Trophoblast cell (in vitro differentiated cells and primary cell): ENCODE data around the gene DROSHA.

Source experiments
- DNase-seq, 2 donors: peaks; one replicate each; pipeline ENCODE4 v3.0.0-alpha.2; 2016
- H2AFZ ChIP-seq: 2 replicates; pipeline ENCODE4 v1.6.1; 2013; ENCODE audit warnings: low read length, moderate library complexity, mild to moderate bottlenecking; ENCODE audit not compliant: insufficient read depth, poor library complexity
- H2AK5ac ChIP-seq: 2 replicates; pipeline ENCODE4 v1.6.1; 2013; ENCODE audit warnings: mild to moderate bottlenecking, low read length
- H2BK120ac ChIP-seq: 2 replicates; pipeline ENCODE4 v1.6.1; 2013; ENCODE audit warnings: low read length, mild to moderate bottlenecking, moderate library complexity; ENCODE audit not compliant: insufficient read depth, poor library complexity
- H2BK12ac ChIP-seq: 2 replicates; pipeline ENCODE4 v1.6.1; 2013; ENCODE audit warnings: mild to moderate bottlenecking, low read length, moderate library complexity
- H2BK5ac ChIP-seq: 2 replicates; pipeline ENCODE4 v1.6.1; 2013; ENCODE audit warnings: low read length, low read depth, moderate library complexity, mild to moderate bottlenecking; ENCODE audit not compliant: poor library complexity
- H3K14ac ChIP-seq: 2 replicates; pipeline ENCODE4 v1.6.1; 2013; ENCODE audit warnings: mild to moderate bottlenecking, low read length
- H3K18ac ChIP-seq: 2 replicates; pipeline ENCODE4 v1.6.1; 2013; ENCODE audit warnings: mild to moderate bottlenecking, low read length
- H3K23ac ChIP-seq: 2 replicates; pipeline ENCODE4 v1.6.1; 2013; ENCODE audit warnings: low read length
- H3K27ac ChIP-seq: 2 replicates; pipeline ENCODE4 v1.5.1; 2013; ENCODE audit warnings: low read depth, mild to moderate bottlenecking, inconsistent platforms, low read length, moderate library complexity
- H3K27me3 ChIP-seq: 2 replicates; pipeline ENCODE4 v1.6.1; 2013; ENCODE audit warnings: inconsistent platforms, mild to moderate bottlenecking, low read length, moderate library complexity; ENCODE audit not compliant: insufficient read depth
- H3K36me3 ChIP-seq, 2 experiments: 1 replicate in 1 of 2; 2 replicates in 1 of 2; pipeline ENCODE4 v1.6.1; 2013; ENCODE audit warnings: low read length in 2 of 2, mild to moderate bottlenecking in 2 of 2, moderate library complexity in 1 of 2; ENCODE audit not compliant: insufficient read depth in 2 of 2, control insufficient read depth in 1 of 2
- H3K4ac ChIP-seq: 2 replicates; pipeline ENCODE4 v1.6.1; 2013; ENCODE audit warnings: low read depth, mild to moderate bottlenecking, low read length, moderate library complexity
- H3K4me1 ChIP-seq, 2 experiments: 1 replicate in 1 of 2; 2 replicates in 1 of 2; pipeline ENCODE4 v1.6.1; 2013; ENCODE audit warnings: low read length in 2 of 2, mild to moderate bottlenecking in 2 of 2, moderate library complexity in 1 of 2; ENCODE audit not compliant: insufficient read depth in 2 of 2, control insufficient read depth in 1 of 2
- H3K4me2 ChIP-seq: 2 replicates; pipeline ENCODE4 v1.6.1; 2013; ENCODE audit warnings: inconsistent platforms, mild to moderate bottlenecking, low read length, moderate library complexity
- H3K4me3 ChIP-seq: 2 replicates; pipeline ENCODE4 v1.5.1; 2013; ENCODE audit warnings: mild to moderate bottlenecking, low read depth, low read length, inconsistent platforms
- H3K79me1 ChIP-seq: one replicate; pipeline ENCODE4 v1.6.1; 2013; ENCODE audit warnings: low read length
- H3K79me2 ChIP-seq: 2 replicates; pipeline ENCODE4 v1.6.1; 2013; ENCODE audit warnings: low read length, mild to moderate bottlenecking; ENCODE audit not compliant: control insufficient read depth, insufficient read depth, poor library complexity
- H3K9ac ChIP-seq: 2 replicates; pipeline ENCODE4 v1.6.1; 2013; ENCODE audit warnings: mild to moderate bottlenecking, low read length
- H3K9me3 ChIP-seq: 2 replicates; pipeline ENCODE4 v1.6.1; 2013; ENCODE audit warnings: low read depth, mild to moderate bottlenecking, control low read depth, inconsistent platforms, low read length; ENCODE audit not compliant: insufficient read depth
- H4K12ac ChIP-seq: 2 replicates; pipeline ENCODE4 v1.6.1; 2013; ENCODE audit warnings: low read depth, mild to moderate bottlenecking, low read length, moderate library complexity
- H4K8ac ChIP-seq: 2 replicates; pipeline ENCODE4 v1.6.1; 2013; ENCODE audit warnings: low read depth, mild to moderate bottlenecking, low read length, moderate library complexity
- H4K91ac ChIP-seq: one replicate; pipeline ENCODE4 v1.6.1; 2013; ENCODE audit warnings: low read depth, mild to moderate bottlenecking, low read length, moderate library complexity
- WGBS: extraction: QIAGEN DNeasy Blood & Tissue Kit; methylation state at CpG from one replicate; pipeline ENCODE4 v1.1.7; 2013; ENCODE audit warnings: missing lambda C conversion rate; ENCODE audit not compliant: insufficient read length, insufficient coverage; ENCODE audit errors: extremely low coverage; 5-methylcytosine and 5-hydroxymethylcytosine counted together

The DROSHA gene

GRCh38 chr5:31421806-31422586, 109.9 kb downstream of the DROSHA start:
- H3K14ac ChIP-seq = no peak overlapping the region
- H2BK5ac ChIP-seq = no peak overlapping the region
- no peak overlapping the region for H3K4ac ChIP-seq
- H4K8ac ChIP-seq = no peak overlapping the region
- no peak overlapping the region for H2AFZ ChIP-seq
- no peak overlapping the region for H2BK120ac ChIP-seq
- no peaks in the 10 kb centered on the region for H3K79me1 ChIP-seq
- no peak overlapping the region for H3K9ac ChIP-seq
- H3K4me3 ChIP-seq = no peak overlapping the region
- no peaks in the 10 kb centered on the region for H3K9me3 ChIP-seq
- H3K4me1 ChIP-seq = no peaks in the 10 kb centered on the region
- no peak overlapping the region for H2BK12ac ChIP-seq
- H3K4me2 ChIP-seq = no peak overlapping the region
- H4K91ac ChIP-seq = no peak overlapping the region
- H3K36me3 ChIP-seq = peaks cover 3 to 20% of the 10 kb centered on the region in 2 experiments
- no peaks in the 10 kb centered on the region for H3K27me3 ChIP-seq
- no peak overlapping the region for H3K18ac ChIP-seq
- no peak overlapping the region for H4K12ac ChIP-seq
- no peak overlapping the region for H2AK5ac ChIP-seq
- DNase-seq = no peak
- no CpG with 5 or more reads among the region's 7 CpGs for WGBS
- H3K27ac ChIP-seq = no peak overlapping the region
- H3K23ac ChIP-seq = no peak overlapping the region
- H3K79me2 ChIP-seq = no peaks in the 10 kb centered on the region

GRCh38 chr5:31417512-31417911, 114.4 kb downstream of the DROSHA start:
- H4K91ac ChIP-seq = no peak overlapping the region
- no peak overlapping the region for H3K9ac ChIP-seq

GRCh38 chr5:31416547-31416946, 115.3 kb downstream of the DROSHA start:
- WGBS = no CpG with 5 or more reads among the region's 3 CpGs
- H4K8ac ChIP-seq = no peak overlapping the region
- no peak overlapping the region for H3K14ac ChIP-seq
- no peaks in the 10 kb centered on the region for H3K4me1 ChIP-seq
- H3K4me3 ChIP-seq = no peak overlapping the region
- H3K79me2 ChIP-seq = no peaks in the 10 kb centered on the region
- no peaks in the 10 kb centered on the region for H3K27me3 ChIP-seq
- no peak overlapping the region for H3K9ac ChIP-seq
- no peak overlapping the region for H3K4me2 ChIP-seq
- H2BK12ac ChIP-seq = no peak overlapping the region
- no peak overlapping the region for H3K23ac ChIP-seq
- H3K4ac ChIP-seq = no peak overlapping the region
- no peak overlapping the region for H4K91ac ChIP-seq
- H2BK5ac ChIP-seq = no peak overlapping the region
- no peak overlapping the region for H3K18ac ChIP-seq
- peaks cover 5 to 11% of the 10 kb centered on the region in 2 experiments for H3K36me3 ChIP-seq
- peaks cover 2% of the 10 kb centered on the region for H3K79me1 ChIP-seq
- H2BK120ac ChIP-seq = no peak overlapping the region
- H2AK5ac ChIP-seq = no peak overlapping the region
- H2AFZ ChIP-seq = no peak overlapping the region
- no peaks in the 10 kb centered on the region for H3K9me3 ChIP-seq
- DNase-seq = no peak
- H3K27ac ChIP-seq = no peak overlapping the region
- no peak overlapping the region for H4K12ac ChIP-seq

More at GRCh38 chr5:31417512-31417911, 114.4 kb downstream of the DROSHA start:
- DNase-seq = no peak
- Histone ChIP-seq H4K8ac (no peak overlapping the region), H3K79me1 (peaks cover 2% of the 10 kb centered on the region), H2BK5ac (no peak overlapping the region), H3K4ac (no peak overlapping the region), H3K18ac (no peak overlapping the region), H2AK5ac (no peak overlapping the region), H3K9me3 (no peaks in the 10 kb centered on the region), H3K14ac (no peak overlapping the region), H4K12ac (no peak overlapping the region), H3K4me1 (no peaks in the 10 kb centered on the region), H2BK120ac (no peak overlapping the region), H2AFZ (no peak overlapping the region), H3K4me2 (no peak overlapping the region), H3K27me3 (no peaks in the 10 kb centered on the region), H3K36me3 (peaks cover 5 to 15% of the 10 kb centered on the region in 2 experiments), H2BK12ac (no peak overlapping the region), H3K27ac (no peak overlapping the region), H3K79me2 (no peaks in the 10 kb centered on the region), H3K23ac (no peak overlapping the region), H3K4me3 (no peak overlapping the region)
- WGBS = no CpG with 5 or more reads among the region's 5 CpGs

GRCh38 chr5:31415960-31416359, 115.9 kb downstream of the DROSHA start:
- no peak for DNase-seq
- Histone ChIP-seq H4K12ac (no peak overlapping the region), H3K4me2 (no peak overlapping the region), H3K36me3 (peaks cover 5 to 11% of the 10 kb centered on the region in 2 experiments), H3K9ac (no peak overlapping the region), H2BK120ac (no peak overlapping the region), H2AK5ac (no peak overlapping the region), H3K4ac (no peak overlapping the region), H3K4me3 (no peak overlapping the region), H3K27me3 (no peaks in the 10 kb centered on the region), H4K8ac (no peak overlapping the region), H3K14ac (no peak overlapping the region), H3K18ac (no peak overlapping the region), H2BK12ac (no peak overlapping the region), H3K79me1 (peaks cover 2% of the 10 kb centered on the region), H3K27ac (no peak overlapping the region), H4K91ac (no peak overlapping the region), H2BK5ac (no peak overlapping the region), H3K79me2 (no peaks in the 10 kb centered on the region), H3K9me3 (no peaks in the 10 kb centered on the region), H2AFZ (no peak overlapping the region), H3K23ac (no peak overlapping the region), H3K4me1 (no peaks in the 10 kb centered on the region)
- no CpG with 5 or more reads among the region's 2 CpGs for WGBS
